Kidney epithelial cell (primary cell): ENCODE results near the gene PSMB11. TPM values are rescaled to one million over a fixed set of nuclear protein-coding genes. Genes with fewer than 3 reads are reported as not detected.

Experiments
- DNase-seq: peaks from one replicate; pipeline ENCODE4 v3.0.0-alpha.2; 2010; ENCODE audit warnings: low read depth
- H3K27me3 ChIP-seq: 2 replicates; pipeline ENCODE4 v1.6.0; 2011; ENCODE audit warnings: low read length; ENCODE audit not compliant: control insufficient read depth, insufficient read depth
- H3K36me3 ChIP-seq: 2 replicates; pipeline ENCODE4 v1.5.1; 2011; ENCODE audit warnings: low read length; ENCODE audit not compliant: control insufficient read depth, insufficient read depth
- H3K4me3 ChIP-seq: 2 replicates; pipeline ENCODE4 v1.5.1; 2011; ENCODE audit warnings: low read depth, mild to moderate bottlenecking, control low read depth, low read length
- total RNA-seq: library from RNA; depleted of rRNA; stranded (reverse); fragments of >200 nt; gene quantifications from 2 replicates; pipeline ENCODE4 v1.2.3, GENCODE V29; 2015
- TF ChIP-seq, protein P1 (sequence below): IDR thresholded peaks from 2 replicates; pipeline ENCODE4 v1.5.1; 2011; ENCODE audit warnings: mild to moderate bottlenecking, moderate library complexity, low read length, control low read depth, inconsistent platforms; ENCODE audit not compliant: insufficient read depth, poor library complexity, severe bottlenecking

The PSMB11 gene
- total RNA-seq, 1 donor from 2014 or later, result not detected

DNA sequence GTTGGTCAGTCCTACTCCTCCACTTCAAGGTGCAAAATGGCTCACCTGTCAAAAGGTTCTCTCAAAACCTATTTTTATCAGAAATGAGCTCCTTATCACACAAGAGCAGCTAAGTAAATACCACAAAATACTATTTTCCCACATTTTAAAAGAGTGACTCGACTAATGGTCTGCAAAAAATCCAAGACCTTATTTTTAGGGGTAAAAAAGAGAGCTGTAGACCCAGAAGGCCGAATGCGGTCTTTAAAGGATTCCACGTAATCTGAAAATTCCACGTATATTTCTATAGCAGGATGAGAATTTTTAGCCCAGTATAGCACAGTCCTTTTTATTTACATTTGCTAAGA lies 35.9 kb upstream of the PSMB11 start:
- Histone ChIP-seq H3K27me3 (no peaks in the 10 kb centered on the region), H3K36me3 (no peaks in the 10 kb centered on the region), H3K4me3 (peak overlapping the region; percentile 55)
- TF ChIP-seq, protein P1, sequence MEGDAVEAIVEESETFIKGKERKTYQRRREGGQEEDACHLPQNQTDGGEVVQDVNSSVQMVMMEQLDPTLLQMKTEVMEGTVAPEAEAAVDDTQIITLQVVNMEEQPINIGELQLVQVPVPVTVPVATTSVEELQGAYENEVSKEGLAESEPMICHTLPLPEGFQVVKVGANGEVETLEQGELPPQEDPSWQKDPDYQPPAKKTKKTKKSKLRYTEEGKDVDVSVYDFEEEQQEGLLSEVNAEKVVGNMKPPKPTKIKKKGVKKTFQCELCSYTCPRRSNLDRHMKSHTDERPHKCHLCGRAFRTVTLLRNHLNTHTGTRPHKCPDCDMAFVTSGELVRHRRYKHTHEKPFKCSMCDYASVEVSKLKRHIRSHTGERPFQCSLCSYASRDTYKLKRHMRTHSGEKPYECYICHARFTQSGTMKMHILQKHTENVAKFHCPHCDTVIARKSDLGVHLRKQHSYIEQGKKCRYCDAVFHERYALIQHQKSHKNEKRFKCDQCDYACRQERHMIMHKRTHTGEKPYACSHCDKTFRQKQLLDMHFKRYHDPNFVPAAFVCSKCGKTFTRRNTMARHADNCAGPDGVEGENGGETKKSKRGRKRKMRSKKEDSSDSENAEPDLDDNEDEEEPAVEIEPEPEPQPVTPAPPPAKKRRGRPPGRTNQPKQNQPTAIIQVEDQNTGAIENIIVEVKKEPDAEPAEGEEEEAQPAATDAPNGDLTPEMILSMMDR, result no peak
- DNase-seq, result no peak

DNA sequence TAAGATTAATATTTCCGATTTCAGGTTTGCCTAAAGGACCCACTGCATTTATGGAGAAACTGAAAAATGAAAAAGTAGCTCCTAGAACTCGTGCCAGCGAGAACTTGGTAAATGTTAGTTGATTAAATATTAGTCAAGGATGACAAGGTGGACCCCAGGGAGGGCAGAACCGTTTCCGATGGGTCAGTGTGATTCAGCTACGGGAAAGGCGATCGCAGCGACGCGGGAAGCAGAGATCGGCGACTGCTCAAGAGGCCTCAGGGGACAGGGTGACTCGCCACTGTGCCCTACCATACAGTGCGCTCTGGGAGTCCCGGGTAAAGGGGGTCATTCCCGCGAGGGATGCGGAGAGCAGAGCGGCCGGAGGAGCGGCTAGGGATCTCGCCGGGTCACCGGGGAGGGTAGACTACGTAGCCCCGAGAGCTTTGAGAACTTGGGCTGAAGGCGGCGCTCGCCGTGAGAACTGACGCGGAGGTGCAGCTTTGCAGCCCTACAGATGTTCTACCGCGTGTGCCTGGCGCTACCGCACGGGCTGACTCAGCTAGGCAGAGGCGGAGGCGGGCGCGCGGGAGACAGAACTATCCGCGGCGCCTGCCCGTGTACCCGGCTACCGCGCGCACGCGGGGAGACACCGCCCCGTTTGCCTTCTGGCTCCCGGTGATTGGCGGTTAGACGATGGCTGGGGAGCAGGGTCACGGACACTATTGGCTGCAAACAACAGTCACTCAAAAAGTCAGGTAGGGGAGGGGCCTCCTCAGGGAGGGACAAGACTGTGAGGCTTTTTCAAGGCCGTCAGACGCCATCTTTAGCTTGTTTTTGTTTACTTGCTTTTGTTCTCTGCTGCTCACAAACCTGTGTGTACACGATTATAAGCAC lies 35.2 kb upstream of the PSMB11 start:
- TF ChIP-seq, protein P1, result peak; percentile 31
- peak overlapping the region; percentile 55 for H3K4me3 ChIP-seq
- H3K36me3 ChIP-seq, result no peaks in the 10 kb centered on the region
- peak; percentile 83 for DNase-seq
- H3K27me3 ChIP-seq, result no peaks in the 10 kb centered on the region

DNA sequence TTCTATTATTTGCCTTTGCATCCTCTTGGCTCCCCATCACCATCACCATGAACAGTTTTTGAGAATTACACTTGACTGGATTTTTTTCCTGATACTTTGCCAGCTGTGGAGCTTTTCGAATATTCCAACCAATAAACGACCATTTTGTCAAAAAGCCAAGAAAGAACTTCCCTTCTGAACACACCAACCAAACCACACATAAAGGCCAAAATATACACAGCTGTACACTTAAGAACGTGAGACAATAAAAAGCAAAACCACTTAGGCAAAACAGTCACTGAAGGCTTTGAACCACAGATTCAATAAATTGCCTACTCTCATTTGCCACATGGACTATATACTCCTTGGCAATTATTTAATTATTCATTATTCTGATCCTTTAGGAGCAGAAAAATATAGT lies 33.2 kb upstream of the PSMB11 start:
- DNase-seq, result no peak
- Histone ChIP-seq H3K27me3 (no peaks in the 10 kb centered on the region), H3K4me3 (no peak overlapping the region), H3K36me3 (no peaks in the 10 kb centered on the region)
- TF ChIP-seq, protein P1, result no peak

DNA sequence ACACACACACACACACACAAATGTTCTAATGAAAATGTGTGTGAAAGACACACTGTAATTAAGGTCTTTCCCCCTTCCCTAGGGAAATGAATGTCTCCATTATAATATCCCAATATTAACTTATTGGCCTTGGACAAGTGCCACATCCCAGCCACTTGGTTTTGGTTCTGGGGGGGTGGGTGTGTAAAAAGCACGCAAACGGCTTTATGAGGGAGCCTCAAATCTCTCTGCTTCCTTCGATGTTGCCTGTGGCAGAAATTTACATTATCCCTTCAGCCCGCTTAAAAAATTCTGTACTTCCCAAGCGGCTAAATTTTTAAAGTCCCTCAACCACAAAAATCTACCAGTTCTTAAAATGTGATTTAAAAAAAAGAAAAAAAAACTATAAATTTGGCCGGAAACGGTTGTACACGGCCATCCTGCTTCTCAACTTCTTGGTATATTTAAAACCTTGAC lies 32.5 kb upstream of the PSMB11 start:
- TF ChIP-seq, protein P1, result no peak
- no peak for DNase-seq
- Histone ChIP-seq H3K27me3 (no peaks in the 10 kb centered on the region), H3K4me3 (peak overlapping the region; percentile 50), H3K36me3 (no peaks in the 10 kb centered on the region)

DNA sequence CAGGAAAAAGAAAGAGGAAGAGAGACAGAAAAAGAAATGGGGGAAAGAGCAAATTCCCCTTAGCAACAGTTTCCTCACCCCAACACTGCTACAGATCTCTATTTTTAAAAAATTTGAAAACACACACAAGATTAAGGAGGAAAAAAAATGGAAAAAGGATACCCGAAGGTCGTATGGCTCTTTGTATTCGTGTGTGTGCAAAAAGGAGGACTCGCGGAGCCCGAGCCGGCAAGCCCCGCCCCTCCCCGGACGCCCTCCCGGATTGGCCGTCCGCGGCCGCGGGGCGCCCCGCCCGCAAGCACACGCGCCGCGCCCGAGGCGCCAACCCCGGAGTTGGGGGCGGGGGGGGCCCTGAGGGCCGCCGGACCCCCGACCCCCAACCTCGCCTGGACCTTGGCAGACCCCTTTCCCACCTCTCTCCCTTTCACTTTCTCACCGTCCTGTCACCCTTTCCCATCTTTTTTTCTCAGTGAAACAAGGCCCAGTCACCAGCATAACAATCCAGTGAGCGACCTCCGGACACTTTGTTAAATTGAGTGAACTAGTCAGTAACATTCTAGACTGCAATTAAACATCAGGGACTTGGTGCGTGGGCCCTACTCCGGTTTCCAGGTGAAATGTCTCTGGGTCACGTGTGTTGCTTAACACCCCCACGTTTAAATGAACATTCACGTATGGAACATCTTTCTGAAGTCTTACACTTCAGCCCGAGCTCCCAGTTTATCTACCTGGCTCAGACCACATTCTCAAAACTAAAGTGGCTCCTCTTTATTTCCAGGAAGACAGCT lies 31.9 kb upstream of the PSMB11 start, which contains the start of gene C14orf93:
Gene C14orf93, minus strand, starts transcription at position 205 of the 788 bp plus-strand sequence. CDS start 11,120 bp downstream, outside the sequence.
- Histone ChIP-seq H3K27me3 (no peaks in the 10 kb centered on the region), H3K36me3 (no peaks in the 10 kb centered on the region), H3K4me3 (peak within 1 kb of the TSS; percentile 50)
- no peak for DNase-seq
- TF ChIP-seq, protein P1, result no peak
